ENCODE results near the gene KNSTRN. TPM values are rescaled to one million over a fixed set of nuclear protein-coding genes. Genes with fewer than 3 reads are reported as not detected.

The KNSTRN gene
- total RNA-seq, 2 experiments from 2014 or later: 2.8 to 3.0 TPM

DNA sequence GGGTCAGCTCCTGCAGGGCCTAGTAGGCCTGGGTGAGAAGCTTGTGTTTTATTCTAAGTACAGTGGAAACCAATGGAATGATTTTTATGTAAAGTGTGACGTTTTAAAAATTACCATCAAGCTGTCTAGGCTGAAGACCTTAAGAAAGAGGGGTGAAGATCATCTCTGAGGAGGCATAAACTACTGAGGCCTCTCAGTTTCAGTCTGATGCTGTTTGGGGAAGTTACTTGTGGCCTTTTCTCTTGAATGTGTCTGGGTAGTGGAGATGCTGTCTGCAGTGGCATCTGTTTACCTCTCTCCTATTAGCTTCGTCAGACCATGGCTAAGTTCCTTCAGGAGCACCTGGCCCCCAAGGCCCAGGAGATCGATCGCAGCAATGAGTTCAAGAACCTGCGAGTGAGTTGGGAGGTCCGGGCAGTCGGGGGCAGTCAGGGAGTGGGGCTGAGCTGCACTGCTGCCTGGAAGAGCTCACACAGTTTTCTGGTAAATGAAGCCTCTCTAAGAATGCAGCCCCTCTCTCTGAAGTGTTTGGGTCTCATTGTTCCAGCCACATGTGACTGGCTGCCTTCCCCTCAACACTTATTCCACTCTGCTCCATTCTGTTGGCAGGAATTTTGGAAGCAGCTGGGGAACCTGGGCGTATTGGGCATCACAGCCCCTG is 24.9 kb downstream of the KNSTRN start:
- peak overlapping the region; percentile 79 for H3K4me3 Mint-ChIP-seq
- peak overlapping the region; percentile 71 for H3K27ac Mint-ChIP-seq
- Histone ChIP-seq H3K27me3 (ENCODE audit: control insufficient read depth in 1 of 2, insufficient read depth in 2 of 2, low read length in 2 of 2) (no peaks in the 10 kb centered on the region), H3K4me3 (ENCODE audit: low read length) (no peak overlapping the region), H3K4me1 (ENCODE audit: insufficient read depth, low read length) (peaks cover 22% of the 10 kb centered on the region), H3K27ac (ENCODE audit: low read depth in 1 of 2, low read length in 2 of 2) (no peak overlapping the region), H3K36me3 (ENCODE audit: insufficient read depth, low read length) (peaks cover 42% of the 10 kb centered on the region), H3K9me3 (ENCODE audit: control insufficient read depth in 1 of 2, insufficient read depth in 1 of 2, low read length in 2 of 2) (no peaks in the 10 kb centered on the region)
- DNase-seq (no peak), ATAC-seq (ENCODE audit: poor library complexity) (no peak)
- TF ChIP-seq, protein P1, sequence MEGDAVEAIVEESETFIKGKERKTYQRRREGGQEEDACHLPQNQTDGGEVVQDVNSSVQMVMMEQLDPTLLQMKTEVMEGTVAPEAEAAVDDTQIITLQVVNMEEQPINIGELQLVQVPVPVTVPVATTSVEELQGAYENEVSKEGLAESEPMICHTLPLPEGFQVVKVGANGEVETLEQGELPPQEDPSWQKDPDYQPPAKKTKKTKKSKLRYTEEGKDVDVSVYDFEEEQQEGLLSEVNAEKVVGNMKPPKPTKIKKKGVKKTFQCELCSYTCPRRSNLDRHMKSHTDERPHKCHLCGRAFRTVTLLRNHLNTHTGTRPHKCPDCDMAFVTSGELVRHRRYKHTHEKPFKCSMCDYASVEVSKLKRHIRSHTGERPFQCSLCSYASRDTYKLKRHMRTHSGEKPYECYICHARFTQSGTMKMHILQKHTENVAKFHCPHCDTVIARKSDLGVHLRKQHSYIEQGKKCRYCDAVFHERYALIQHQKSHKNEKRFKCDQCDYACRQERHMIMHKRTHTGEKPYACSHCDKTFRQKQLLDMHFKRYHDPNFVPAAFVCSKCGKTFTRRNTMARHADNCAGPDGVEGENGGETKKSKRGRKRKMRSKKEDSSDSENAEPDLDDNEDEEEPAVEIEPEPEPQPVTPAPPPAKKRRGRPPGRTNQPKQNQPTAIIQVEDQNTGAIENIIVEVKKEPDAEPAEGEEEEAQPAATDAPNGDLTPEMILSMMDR (IDR thresholded peaks at IDR 0.05): no peak
- ChIA-PET POLR2A (interaction anchor here (1.3 to 2.4 kb wide), 4 partner anchors 10 to 101 kb away, joined by 3 to 11 read pairs (median 9); partner anchors contain the start of gene BAHD1), CTCF (interaction anchor here (0.8 to 1.2 kb wide), 3 partner anchors 14 to 85 kb away, joined by 3 to 4 read pairs (median 3); no protein-coding TSS in a partner anchor)
- peaks cover 53% of the 10 kb centered on the region for H3K36me3 Mint-ChIP-seq (ENCODE audit: low read depth)
- H3K27me3 Mint-ChIP-seq: no peaks in the 10 kb centered on the region
- no peaks in the 10 kb centered on the region for H3K9me3 Mint-ChIP-seq
- peaks cover 39% of the 10 kb centered on the region for H3K4me1 Mint-ChIP-seq (ENCODE audit: low read depth)
- intact Hi-C loops (cut with DNase I, micrococcal nuclease): loop anchor here in 1 of 2 experiments (2.0 kb wide), 1 partner anchor 25 kb away; the partner anchor contains the start of gene KNSTRN

DNA sequence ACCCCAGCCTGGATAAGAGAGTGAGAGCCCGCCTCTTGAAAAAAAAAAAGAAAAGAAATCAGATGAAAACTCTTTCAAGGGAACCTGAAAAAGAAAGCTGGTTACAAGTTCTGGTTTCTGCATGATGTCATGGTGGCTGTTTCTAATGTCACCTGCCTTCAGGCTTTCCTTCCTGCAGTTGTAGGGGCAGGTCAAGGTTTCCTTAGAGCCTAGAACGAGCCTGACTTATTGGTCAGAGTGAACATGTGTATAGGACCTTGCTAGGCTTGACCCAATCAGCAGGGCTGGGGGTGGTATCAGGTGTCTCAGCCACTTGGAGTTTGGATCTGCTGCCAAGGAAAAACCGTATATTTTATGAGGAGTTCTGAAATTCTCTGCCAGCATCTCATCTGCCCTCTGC is 26.8 kb downstream of the KNSTRN start:
- DNase-seq (no peak), ATAC-seq (ENCODE audit: poor library complexity) (no peak)
- no peak overlapping the region for H3K27ac Mint-ChIP-seq
- Histone ChIP-seq H3K9me3 (ENCODE audit: control insufficient read depth in 1 of 2, insufficient read depth in 1 of 2, low read length in 2 of 2) (no peaks in the 10 kb centered on the region), H3K27ac (ENCODE audit: low read depth in 1 of 2, low read length in 2 of 2) (no peak overlapping the region), H3K27me3 (ENCODE audit: control insufficient read depth in 1 of 2, insufficient read depth in 2 of 2, low read length in 2 of 2) (no peaks in the 10 kb centered on the region), H3K36me3 (ENCODE audit: insufficient read depth, low read length) (peaks cover 54% of the 10 kb centered on the region), H3K4me3 (ENCODE audit: low read length) (no peak overlapping the region), H3K4me1 (ENCODE audit: insufficient read depth, low read length) (peaks cover 22% of the 10 kb centered on the region)
- H3K4me1 Mint-ChIP-seq (ENCODE audit: low read depth): peaks cover 35% of the 10 kb centered on the region
- H3K4me3 Mint-ChIP-seq: no peak overlapping the region
- no peaks in the 10 kb centered on the region for H3K27me3 Mint-ChIP-seq
- intact Hi-C loops (cut with DNase I, micrococcal nuclease): no loop called here
- CTCF ChIA-PET: no interaction called here
- TF ChIP-seq, protein P1 (IDR thresholded peaks at IDR 0.05): no peak
- POLR2A ChIA-PET: no interaction called here
- peaks cover 69% of the 10 kb centered on the region for H3K36me3 Mint-ChIP-seq (ENCODE audit: low read depth)
- no peaks in the 10 kb centered on the region for H3K9me3 Mint-ChIP-seq

DNA sequence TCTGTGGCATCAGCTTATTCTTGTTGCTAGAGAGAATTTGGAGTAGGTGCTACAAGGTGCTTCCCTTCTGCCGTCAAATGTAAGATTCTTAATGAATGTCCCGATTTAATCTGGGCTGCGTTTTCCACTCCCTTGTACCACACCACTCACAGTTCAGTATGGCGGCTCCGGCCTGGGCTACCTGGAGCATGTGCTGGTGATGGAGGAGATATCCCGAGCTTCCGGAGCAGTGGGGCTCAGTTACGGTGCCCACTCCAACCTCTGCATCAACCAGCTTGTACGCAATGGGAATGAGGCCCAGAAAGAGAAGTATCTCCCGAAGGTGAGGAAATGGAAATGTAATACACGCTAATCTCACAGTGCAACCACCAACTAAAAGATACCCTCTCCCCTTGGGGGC is 28.0 kb downstream of the KNSTRN start:
- Mint-ChIP-seq H3K4me3 (no peak overlapping the region), H3K27ac (no peak overlapping the region), H3K27me3 (no peaks in the 10 kb centered on the region), H3K4me1 (ENCODE audit: low read depth) (peaks cover 26% of the 10 kb centered on the region), H3K36me3 (ENCODE audit: low read depth) (peaks cover 75% of the 10 kb centered on the region), H3K9me3 (no peaks in the 10 kb centered on the region)
- DNase-seq: no peak
- Histone ChIP-seq H3K27ac (ENCODE audit: low read depth in 1 of 2, low read length in 2 of 2) (no peak overlapping the region), H3K4me1 (ENCODE audit: insufficient read depth, low read length) (peaks cover 14% of the 10 kb centered on the region), H3K36me3 (ENCODE audit: insufficient read depth, low read length) (peaks cover 63% of the 10 kb centered on the region), H3K4me3 (ENCODE audit: low read length) (no peak overlapping the region), H3K9me3 (ENCODE audit: control insufficient read depth in 1 of 2, insufficient read depth in 1 of 2, low read length in 2 of 2) (no peaks in the 10 kb centered on the region), H3K27me3 (ENCODE audit: control insufficient read depth in 1 of 2, insufficient read depth in 2 of 2, low read length in 2 of 2) (no peaks in the 10 kb centered on the region)
- CTCF ChIA-PET: interaction anchor here (0.6 kb wide), 1 partner anchor 11 kb away, joined by 3 read pairs; no protein-coding TSS in a partner anchor
- TF ChIP-seq, protein P1 (IDR thresholded peaks at IDR 0.05): no peak
- no peak for ATAC-seq (ENCODE audit: poor library complexity)
- POLR2A ChIA-PET: no interaction called here
- intact Hi-C loops (cut with DNase I, micrococcal nuclease): loop anchor here in 1 of 2 experiments (10.0 kb wide), 1 partner anchor 626 kb away; the partner anchor contains the start of gene FSIP1
